NT2/D1 (cell line): ENCODE results near the gene SUSD1.
A peak's percentile ranks its signal among the peaks of the same experiment; 100 is the strongest.
"Not testable (repeated sequence)": the region's sequence is repeated elsewhere in the genome, so short reads cannot be mapped to it uniquely, and the experiment has no call there.

Source experiments
- DNase-seq: peaks from one replicate; pipeline ENCODE4 v3.0.0-alpha.2; 2011; ENCODE audit warnings: low read depth, low spot score
- H3K27me3 ChIP-seq: 2 replicates; pipeline ENCODE4 v1.6.0; 2011; ENCODE audit warnings: mild to moderate bottlenecking; ENCODE audit not compliant: insufficient read length, insufficient read depth
- H3K36me3 ChIP-seq: 2 replicates; pipeline ENCODE4 v1.6.1; 2011; ENCODE audit warnings: mild to moderate bottlenecking, low read length, mixed read lengths; ENCODE audit not compliant: insufficient read depth, insufficient read length
- H3K4me1 ChIP-seq: 2 replicates; pipeline ENCODE4 v1.5.1; 2011; ENCODE audit not compliant: insufficient read depth, insufficient read length
- H3K4me3 ChIP-seq: 2 replicates; pipeline ENCODE4 v1.5.1; 2011; ENCODE audit warnings: low read depth; ENCODE audit not compliant: insufficient read length
- H3K9ac ChIP-seq: 2 replicates; pipeline ENCODE4 v1.6.0; 2011; ENCODE audit warnings: low read depth; ENCODE audit not compliant: insufficient read length
- H3K9me3 ChIP-seq: 2 replicates; pipeline ENCODE4 v1.5.1; 2011; ENCODE audit warnings: mild to moderate bottlenecking, low read length; ENCODE audit not compliant: insufficient read depth
- SUZ12 ChIP-seq: IDR thresholded peaks from 2 replicates; pipeline ENCODE4 v1.6.1; 2011; ENCODE audit not compliant: insufficient read length, insufficient read depth; ENCODE audit errors: extremely low read depth
- YY1 ChIP-seq: IDR thresholded peaks from 2 replicates; pipeline ENCODE4 v1.6.1; 2011; ENCODE audit not compliant: insufficient read length, insufficient read depth
- ZNF274 ChIP-seq: IDR thresholded peaks from 2 replicates; pipeline ENCODE4 v1.6.1; 2011; ENCODE audit warnings: mild to moderate bottlenecking, low read depth, low read length

The SUSD1 gene

GRCh38 chr9:112198646-112199045, 23.5 kb upstream of the SUSD1 start:
- Histone ChIP-seq H3K4me1 (no peaks in the 10 kb centered on the region), H3K9ac (no peak overlapping the region), H3K4me3 (no peak overlapping the region), H3K9me3 (no peaks in the 10 kb centered on the region), H3K36me3 (no peaks in the 10 kb centered on the region), H3K27me3 (no peaks in the 10 kb centered on the region)
- no peak for DNase-seq
- TF ChIP-seq YY1 (no peak), SUZ12 (no peak), ZNF274 (no peak)

GRCh38 chr9:112194969-112195431, 19.9 kb upstream of the SUSD1 start:
- Histone ChIP-seq H3K27me3 (no peaks in the 10 kb centered on the region), H3K36me3 (no peaks in the 10 kb centered on the region), H3K4me1 (no peaks in the 10 kb centered on the region), H3K9ac (no peak overlapping the region), H3K9me3 (no peaks in the 10 kb centered on the region), H3K4me3 (no peak overlapping the region)
- no peak for DNase-seq
- TF ChIP-seq ZNF274 (no peak), YY1 (no peak), SUZ12 (no peak)

- H3K4me3 ChIP-seq = no peak overlapping the region
- H3K27me3 ChIP-seq = no peaks in the 10 kb centered on the region
- DNase-seq = peak; percentile 33
- no peak overlapping the region for H3K9ac ChIP-seq
- no peaks in the 10 kb centered on the region for H3K36me3 ChIP-seq
- TF ChIP-seq ZNF274 (no peak), SUZ12 (no peak), YY1 (no peak)
- no peaks in the 10 kb centered on the region for H3K9me3 ChIP-seq
- H3K4me1 ChIP-seq = no peaks in the 10 kb centered on the region
Measured at GRCh38 chr9:112193572-112194288, 18.6 kb upstream of the SUSD1 start.

GRCh38 chr9:112190320-112190719, 15.2 kb upstream of the SUSD1 start:
- not testable (repeated sequence) for DNase-seq, H3K36me3 ChIP-seq, H3K4me1 ChIP-seq, H3K4me3 ChIP-seq, H3K9ac ChIP-seq, H3K9me3 ChIP-seq, H3K27me3 ChIP-seq

- H3K4me1 ChIP-seq = no peaks in the 10 kb centered on the region
- no peaks in the 10 kb centered on the region for H3K27me3 ChIP-seq
- TF ChIP-seq ZNF274 (no peak), SUZ12 (no peak), YY1 (no peak)
- H3K36me3 ChIP-seq = no peaks in the 10 kb centered on the region
- H3K9ac ChIP-seq = no peak overlapping the region
- H3K9me3 ChIP-seq = no peaks in the 10 kb centered on the region
- DNase-seq = no peak
- H3K4me3 ChIP-seq = no peak overlapping the region
Measured at GRCh38 chr9:112188884-112189283, 13.8 kb upstream of the SUSD1 start.

GRCh38 chr9:112187404-112187803, 12.3 kb upstream of the SUSD1 start:
- no peak overlapping the region for H3K4me3 ChIP-seq
- H3K9me3 ChIP-seq = 0 out of 2 replicates have a peak, but pooled peaks cover 7% of the 10 kb centered on the region
- H3K36me3 ChIP-seq = no peaks in the 10 kb centered on the region
- no peaks in the 10 kb centered on the region for H3K27me3 ChIP-seq
- H3K9ac ChIP-seq = no peak overlapping the region
- TF ChIP-seq YY1 (no peak), ZNF274 (no peak), SUZ12 (no peak)
- no peak for DNase-seq
- H3K4me1 ChIP-seq = no peaks in the 10 kb centered on the region

- Histone ChIP-seq H3K36me3 (no peaks in the 10 kb centered on the region), H3K27me3 (no peaks in the 10 kb centered on the region), H3K9ac (no peak overlapping the region), H3K9me3 (0 out of 2 replicates have a peak, but pooled peaks cover 7% of the 10 kb centered on the region), H3K4me1 (no peaks in the 10 kb centered on the region), H3K4me3 (no peak overlapping the region)
- DNase-seq = no peak
- TF ChIP-seq SUZ12 (no peak), YY1 (no peak), ZNF274 (no peak)
Measured at GRCh38 chr9:112186695-112187094, 11.6 kb upstream of the SUSD1 start.

GRCh38 chr9:112184946-112185345, 9.8 kb upstream of the SUSD1 start:
- Histone ChIP-seq H3K36me3 (no peaks in the 10 kb centered on the region), H3K9ac (no peak overlapping the region)
- DNase-seq = no peak

More at GRCh38 chr9:112184946-112185345, 9.8 kb upstream of the SUSD1 start:
- TF ChIP-seq ZNF274 (no peak), YY1 (no peak), SUZ12 (no peak)
- Histone ChIP-seq H3K4me1 (no peaks in the 10 kb centered on the region), H3K27me3 (no peaks in the 10 kb centered on the region), H3K4me3 (no peak overlapping the region), H3K9me3 (0 out of 2 replicates have a peak, but pooled peaks cover 7% of the 10 kb centered on the region)
